KOPT-K1 (cell line): ENCODE results near the gene STK32C.

ENCODE experiments used
- H3K27ac ChIP-seq: fragments of 200-600 bp; sonication (generic); 2 replicates; pipeline ENCODE4 v1.5.1; 2016; ENCODE audit warnings: antibody characterized with exemption, mild to moderate bottlenecking, low read depth, low read length; ENCODE audit not compliant: poor library complexity, severe bottlenecking
- H3K36me3 ChIP-seq: fragments of 200-600 bp; sonication (generic); 2 replicates; pipeline ENCODE4 v1.5.1; 2017; ENCODE audit warnings: antibody characterized with exemption, mild to moderate bottlenecking, low read length, moderate library complexity; ENCODE audit not compliant: insufficient read depth
- H3K9me3 ChIP-seq: fragments of 200-600 bp; sonication (generic); 2 replicates; pipeline ENCODE4 v1.5.1; 2017; ENCODE audit warnings: antibody characterized with exemption, low read length, mild to moderate bottlenecking; ENCODE audit not compliant: insufficient read depth, poor library complexity, severe bottlenecking

STK32C gene

GRCh38 chr10:132158823-132159222 lies 148.9 kb downstream of the STK32C start:
- Histone ChIP-seq H3K36me3 (no peaks in the 10 kb centered on the region), H3K9me3 (no peaks in the 10 kb centered on the region), H3K27ac (peak overlapping the region; percentile 66)

GRCh38 chr10:132158122-132158741 lies 149.5 kb downstream of the STK32C start:
- no peaks in the 10 kb centered on the region for H3K9me3 ChIP-seq
- H3K36me3 ChIP-seq, result no peaks in the 10 kb centered on the region
- H3K27ac ChIP-seq, result no peak overlapping the region
